Measurements from ENCODE around the gene MT1G.

DNA sequence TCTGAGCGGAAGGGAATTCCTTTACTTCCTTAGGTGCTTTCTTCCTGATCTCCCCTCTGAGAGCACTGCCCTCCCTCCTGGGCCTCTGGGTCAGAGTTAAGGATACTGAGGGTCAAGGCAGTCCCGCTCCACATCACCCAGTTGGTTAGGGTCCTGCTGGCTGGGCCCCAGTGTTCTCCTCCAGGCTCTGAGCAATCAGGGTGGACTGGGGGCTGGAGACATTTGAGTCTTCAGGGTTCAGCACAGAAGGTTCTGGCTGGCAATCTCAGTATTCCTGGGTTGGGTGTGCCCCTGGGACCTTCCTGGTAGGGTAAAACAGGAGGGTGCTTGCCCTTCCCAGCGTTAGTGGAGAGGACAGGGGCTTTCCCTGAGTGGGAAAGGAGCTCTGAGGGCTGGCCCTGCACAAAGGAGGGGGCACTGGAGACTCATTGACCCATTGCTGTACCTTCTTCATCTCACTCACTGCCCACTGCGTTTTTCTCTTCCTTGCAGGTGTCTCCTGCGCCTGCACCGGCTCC, 35.0 kb downstream of the MT1G start:
- TF ChIP-seq POLR2AphosphoS5 (IDR thresholded peaks at IDR 0.05; ENCODE audit: borderline replicate concordance, low read depth, low read length) (no peak), EZH2 (IDR thresholded peaks at IDR 0.05) (no peak)

Measured in SK-N-MC (cell line).